IMR-90 (cell line): ENCODE data around the gene DET1. TPM values are rescaled to one million over a fixed set of nuclear protein-coding genes. Genes with fewer than 3 reads are reported as not detected.

ENCODE experiments used
- ATAC-seq: fragments of 200-7000 bp; cut with Tn5 transposase; 2 replicates; pipeline ENCODE4 v1.9.1; 2020; ENCODE audit warnings: low read depth, mild to moderate bottlenecking, moderate library complexity
- BruUV-seq: library from RNA; stranded (reverse); fragments of 400-500 nt; replicated peaks from 2 replicates; lab custom pipeline; 2021; lab: Mats Ljungman, UMichigan
- CTCF ChIA-PET: fragments of 300-600 bp; formaldehyde crosslinking; extraction: SDS; loops from one replicate; lab custom pipeline; 2021; ENCODE audit warnings: antibody characterized with exemption; lab: Yijun Ruan, JAX
- POLR2A ChIA-PET: fragments of 300-600 bp; sonication (Branson Sonifier 250); formaldehyde crosslinking; loops from one replicate; lab custom pipeline; 2022; ENCODE audit warnings: antibody characterized with exemption; ENCODE audit not compliant: unreplicated experiment; lab: Charles Lee
- DNase-seq: peaks from one replicate; pipeline ENCODE4 v3.0.0; 2013
- H2AFZ ChIP-seq: replicated peaks from 2 replicates; pipeline ENCODE3; 2013; ENCODE audit warnings: low read length, mild to moderate bottlenecking; ENCODE audit not compliant: poor library complexity
- H2AK5ac ChIP-seq: 2 replicates; pipeline ENCODE4 v1.6.1; 2013; ENCODE audit warnings: low read depth, low read length, inconsistent platforms
- H2AK9ac ChIP-seq: replicated peaks from 2 replicates; pipeline ENCODE3; 2013; ENCODE audit warnings: mild to moderate bottlenecking, low read depth, low read length, moderate library complexity; ENCODE audit not compliant: poor library complexity
- H2BK120ac ChIP-seq: 2 replicates; pipeline ENCODE4 v1.6.1; 2013; ENCODE audit warnings: low read depth, low read length, inconsistent platforms
- H2BK15ac ChIP-seq: 3 replicates; pipeline ENCODE4 v1.6.1; 2013; ENCODE audit warnings: low read depth, low read length, inconsistent platforms
- H2BK20ac ChIP-seq: 2 replicates; pipeline ENCODE4 v1.6.1; 2013; ENCODE audit warnings: low read depth, mild to moderate bottlenecking, inconsistent platforms, low read length, moderate library complexity
- H2BK5ac ChIP-seq: 2 replicates; pipeline ENCODE4 v1.6.1; 2013; ENCODE audit warnings: mild to moderate bottlenecking, low read depth, low read length, inconsistent platforms; ENCODE audit not compliant: poor library complexity, severe bottlenecking
- H3K14ac ChIP-seq: replicated peaks from 2 replicates; pipeline ENCODE4 v1.6.1; 2013; ENCODE audit warnings: low read depth, low read length, inconsistent platforms
- H3K18ac ChIP-seq: 2 replicates; pipeline ENCODE4 v1.6.1; 2013; ENCODE audit warnings: low read depth, low read length, control low read depth
- H3K23ac ChIP-seq: 2 replicates; pipeline ENCODE4 v1.6.1; 2013; ENCODE audit warnings: low read depth, low read length, inconsistent platforms
- H3K27ac ChIP-seq: 2 replicates; pipeline ENCODE4 v1.5.1; 2013; ENCODE audit warnings: mild to moderate bottlenecking, control low read depth, low read length; ENCODE audit not compliant: insufficient read depth
- H3K27me3 ChIP-seq: 2 replicates; pipeline ENCODE4 v1.6.1; 2013; ENCODE audit warnings: low read length; ENCODE audit not compliant: control insufficient read depth, insufficient read depth
- H3K36me3 ChIP-seq: 2 replicates; pipeline ENCODE4 v1.6.1; 2013; ENCODE audit warnings: low read length, mixed read lengths; ENCODE audit not compliant: control insufficient read depth, insufficient read depth
- H3K4ac ChIP-seq: 2 replicates; pipeline ENCODE4 v1.6.1; 2013; ENCODE audit warnings: low read depth, low read length, inconsistent platforms
- H3K4me1 ChIP-seq: 2 replicates; pipeline ENCODE4 v1.6.1; 2013; ENCODE audit warnings: low read length, mixed read lengths; ENCODE audit not compliant: control insufficient read depth, insufficient read depth
- H3K4me2 ChIP-seq: 2 replicates; pipeline ENCODE4 v1.6.1; 2013; ENCODE audit warnings: low read depth, mild to moderate bottlenecking, control low read depth, low read length, moderate library complexity
- H3K4me3 ChIP-seq: 2 replicates; pipeline ENCODE4 v1.5.1; 2013; ENCODE audit warnings: low read depth, mild to moderate bottlenecking, control low read depth, low read length, moderate library complexity; ENCODE audit not compliant: insufficient read depth
- H3K56ac ChIP-seq: 2 replicates; pipeline ENCODE4 v1.6.1; 2013; ENCODE audit warnings: low read length, inconsistent platforms; ENCODE audit not compliant: insufficient read depth; ENCODE audit errors: extremely low read depth
- H3K79me1 ChIP-seq, 2 experiments: 2 replicates each; pipeline ENCODE4 v1.6.1; 2013; ENCODE audit warnings: low read length in 2 of 2, inconsistent platforms in 1 of 2, low read depth in 1 of 2
- H3K9ac ChIP-seq: 2 replicates; pipeline ENCODE4 v1.6.1; 2013; ENCODE audit warnings: low read depth, low read length, control low read depth
- H3K9me1 ChIP-seq: 2 replicates; pipeline ENCODE4 v1.6.1; 2013; ENCODE audit warnings: low read length, inconsistent platforms; ENCODE audit not compliant: insufficient read depth
- H3K9me3 ChIP-seq: 2 replicates; pipeline ENCODE4 v1.6.1; 2013; ENCODE audit warnings: low read length; ENCODE audit not compliant: control insufficient read depth, insufficient read depth
- H4K20me1 ChIP-seq: 2 replicates; pipeline ENCODE4 v1.6.1; 2013; ENCODE audit warnings: low read length, inconsistent platforms; ENCODE audit not compliant: insufficient read depth
- H4K5ac ChIP-seq: 2 replicates; pipeline ENCODE4 v1.6.1; 2013; ENCODE audit warnings: mild to moderate bottlenecking, low read depth, low read length, control low read depth
- H4K8ac ChIP-seq, 2 experiments: 2 replicates each; pipeline ENCODE4 v1.6.1; 2013; ENCODE audit warnings: low read depth in 2 of 2, low read length in 2 of 2, control low read depth in 1 of 2, inconsistent platforms in 1 of 2
- H4K91ac ChIP-seq: 2 replicates; pipeline ENCODE4 v1.6.1; 2013; ENCODE audit warnings: low read depth, low read length, inconsistent platforms; ENCODE audit not compliant: insufficient read depth
- BHLHE40 ChIP-seq: fragments of 150-350 bp; IDR thresholded peaks from 2 replicates; pipeline ENCODE4 v1.6.1; 2016; ENCODE audit warnings: mild to moderate bottlenecking, low read depth, low read length
- CHD1 ChIP-seq: IDR thresholded peaks from 2 replicates; pipeline ENCODE4 v1.6.1; 2012; ENCODE audit warnings: low read depth, low read length, improper control_type of control experiment
- MAZ ChIP-seq: IDR thresholded peaks from 2 replicates; pipeline ENCODE4 v1.6.1; 2012; ENCODE audit warnings: low read depth, mild to moderate bottlenecking, low read length, improper control_type of control experiment, moderate library complexity, borderline replicate concordance
- RAD21 ChIP-seq: IDR thresholded peaks from 2 replicates; pipeline ENCODE4 v1.6.1; 2012; ENCODE audit warnings: low read length, improper control_type of control experiment
- RFX5 ChIP-seq: IDR thresholded peaks from 2 replicates; pipeline ENCODE4 v1.8.0; 2012; ENCODE audit warnings: low read depth, mild to moderate bottlenecking, low read length, moderate library complexity
- SMC3 ChIP-seq: fragments of 150-350 bp; IDR thresholded peaks from 2 replicates; pipeline ENCODE4 v1.6.1; 2016; ENCODE audit warnings: low read depth, mild to moderate bottlenecking, antibody characterized with exemption, low read length, moderate library complexity
- WGBS, 2 experiments: methylation state at CpG; one replicate each; pipeline versions ENCODE4 v1.1.5 to v1.1.7; 2013; ENCODE audit warnings: missing lambda C conversion rate in 2 of 2; ENCODE audit not compliant: insufficient read length in 1 of 2; ENCODE audit errors: extremely low coverage in 2 of 2; 5-methylcytosine and 5-hydroxymethylcytosine counted together
- dilution Hi-C: fragments of 300-500 bp; cut with HindIII; formaldehyde crosslinking; loops from one replicate; pipeline ENCODE4 v1.14.3; 2018; ENCODE audit warnings: low sequenced_read_pairs; ENCODE audit not compliant: unreplicated experiment
- in situ Hi-C: fragments of 300-500 bp; cut with MboI; formaldehyde crosslinking; loops from 3 replicates; pipeline ENCODE4 v1.14.3; 2019; ENCODE audit warnings: low sequenced_read_pairs, inconsistent platforms, mixed read lengths
- intact Hi-C: fragments of 100-400 bp; cut with micrococcal nuclease; formaldehyde crosslinking; loops from 2 replicates; pipeline ENCODE4 v1.10.0; 2022
- polyA plus RNA-seq, 3 experiments: library from polyadenylated mRNA; depleted of rRNA; stranded (reverse); fragments of >200 nt; gene quantifications; 2 replicates each; pipeline ENCODE4 v1.2.3, GENCODE V29; 2012; ENCODE audit warnings: low replicate concordance in 1 of 3
- total RNA-seq: library from RNA; depleted of rRNA; stranded (reverse); fragments of >200 nt; gene quantifications from 2 replicates; pipeline ENCODE4 v1.2.3, GENCODE V29; 2012
- TF ChIP-seq, protein P1 (sequence below): conservative IDR thresholded peaks from 2 replicates; pipeline ENCODE4 v1.5.1; 2012; ENCODE audit warnings: mild to moderate bottlenecking, low read depth, low read length, improper control_type of control experiment
- TF ChIP-seq, protein P2 (sequence below): fragments of 150-350 bp; IDR thresholded peaks from 2 replicates; pipeline ENCODE4 v1.6.1; 2017; ENCODE audit warnings: mild to moderate bottlenecking, antibody characterized with exemption, low read length, low read depth
- TF ChIP-seq, protein P3 (sequence below): fragments of 150-350 bp; IDR thresholded peaks from 2 replicates; pipeline ENCODE4 v1.6.1; 2016; ENCODE audit warnings: low read depth, mild to moderate bottlenecking, low read length, moderate library complexity, borderline replicate concordance

DET1 gene
- total and polyA plus RNA-seq, 2 of the 4 experiments (the other 2 are of a cell fraction), result 5.6 to 9.1 TPM

- no peak overlapping the region for H2AK9ac ChIP-seq
- ATAC-seq (no peak), DNase-seq (no peak)
- no peak for TF ChIP-seq MAZ
- no peak for TF ChIP-seq CHD1
- TF ChIP-seq, protein P1, sequence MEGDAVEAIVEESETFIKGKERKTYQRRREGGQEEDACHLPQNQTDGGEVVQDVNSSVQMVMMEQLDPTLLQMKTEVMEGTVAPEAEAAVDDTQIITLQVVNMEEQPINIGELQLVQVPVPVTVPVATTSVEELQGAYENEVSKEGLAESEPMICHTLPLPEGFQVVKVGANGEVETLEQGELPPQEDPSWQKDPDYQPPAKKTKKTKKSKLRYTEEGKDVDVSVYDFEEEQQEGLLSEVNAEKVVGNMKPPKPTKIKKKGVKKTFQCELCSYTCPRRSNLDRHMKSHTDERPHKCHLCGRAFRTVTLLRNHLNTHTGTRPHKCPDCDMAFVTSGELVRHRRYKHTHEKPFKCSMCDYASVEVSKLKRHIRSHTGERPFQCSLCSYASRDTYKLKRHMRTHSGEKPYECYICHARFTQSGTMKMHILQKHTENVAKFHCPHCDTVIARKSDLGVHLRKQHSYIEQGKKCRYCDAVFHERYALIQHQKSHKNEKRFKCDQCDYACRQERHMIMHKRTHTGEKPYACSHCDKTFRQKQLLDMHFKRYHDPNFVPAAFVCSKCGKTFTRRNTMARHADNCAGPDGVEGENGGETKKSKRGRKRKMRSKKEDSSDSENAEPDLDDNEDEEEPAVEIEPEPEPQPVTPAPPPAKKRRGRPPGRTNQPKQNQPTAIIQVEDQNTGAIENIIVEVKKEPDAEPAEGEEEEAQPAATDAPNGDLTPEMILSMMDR, result no peak
- TF ChIP-seq SMC3, result no peak
- no peak for TF ChIP-seq RFX5
- TF ChIP-seq RAD21, result no peak
- TF ChIP-seq, protein P2, sequence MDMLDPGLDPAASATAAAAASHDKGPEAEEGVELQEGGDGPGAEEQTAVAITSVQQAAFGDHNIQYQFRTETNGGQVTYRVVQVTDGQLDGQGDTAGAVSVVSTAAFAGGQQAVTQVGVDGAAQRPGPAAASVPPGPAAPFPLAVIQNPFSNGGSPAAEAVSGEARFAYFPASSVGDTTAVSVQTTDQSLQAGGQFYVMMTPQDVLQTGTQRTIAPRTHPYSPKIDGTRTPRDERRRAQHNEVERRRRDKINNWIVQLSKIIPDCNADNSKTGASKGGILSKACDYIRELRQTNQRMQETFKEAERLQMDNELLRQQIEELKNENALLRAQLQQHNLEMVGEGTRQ, result no peak
- no peak for TF ChIP-seq BHLHE40
- TF ChIP-seq, protein P3, sequence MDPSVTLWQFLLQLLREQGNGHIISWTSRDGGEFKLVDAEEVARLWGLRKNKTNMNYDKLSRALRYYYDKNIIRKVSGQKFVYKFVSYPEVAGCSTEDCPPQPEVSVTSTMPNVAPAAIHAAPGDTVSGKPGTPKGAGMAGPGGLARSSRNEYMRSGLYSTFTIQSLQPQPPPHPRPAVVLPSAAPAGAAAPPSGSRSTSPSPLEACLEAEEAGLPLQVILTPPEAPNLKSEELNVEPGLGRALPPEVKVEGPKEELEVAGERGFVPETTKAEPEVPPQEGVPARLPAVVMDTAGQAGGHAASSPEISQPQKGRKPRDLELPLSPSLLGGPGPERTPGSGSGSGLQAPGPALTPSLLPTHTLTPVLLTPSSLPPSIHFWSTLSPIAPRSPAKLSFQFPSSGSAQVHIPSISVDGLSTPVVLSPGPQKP, result no peak
- no peak overlapping the region for H3K18ac ChIP-seq
- H3K4ac ChIP-seq, result no peak overlapping the region
- H3K23ac ChIP-seq, result no peak overlapping the region
- H3K9ac ChIP-seq, result no peak overlapping the region
- H4K20me1 ChIP-seq, result no peaks in the 10 kb centered on the region
- peaks cover 8% of the 10 kb centered on the region for H3K36me3 ChIP-seq
- H3K9me3 ChIP-seq, result no peaks in the 10 kb centered on the region
- H4K91ac ChIP-seq, result no peak overlapping the region
- H3K4me1 ChIP-seq, result peaks cover 9% of the 10 kb centered on the region
- H3K4me2 ChIP-seq, result no peak overlapping the region
- peaks cover 0 to 7% of the 10 kb centered on the region in 2 experiments; a peak in 1 of 4 replicates for H3K79me1 ChIP-seq
- no peak overlapping the region for H2BK20ac ChIP-seq
- dilution Hi-C loops, result no loop called here
- no peak overlapping the region for H4K8ac ChIP-seq
- H2AK5ac ChIP-seq, result no peak overlapping the region
- peaks cover 6% of the 10 kb centered on the region; the same call in 1 of the 2 replicates for H3K9me1 ChIP-seq
- 100% methylated on average over 2 of the region's 2 CpGs; no CpG with 5 or more reads in 1 of the 2 experiments for WGBS, 2 experiments
- H4K5ac ChIP-seq, result no peak overlapping the region
- H3K27ac ChIP-seq, result no peak overlapping the region
- H2BK5ac ChIP-seq, result no peak overlapping the region
- H3K56ac ChIP-seq, result no peak overlapping the region
- no peak overlapping the region for H2BK15ac ChIP-seq
- POLR2A ChIA-PET, result no interaction called here
- H2BK120ac ChIP-seq, result no peak overlapping the region
- no peak overlapping the region for H2AFZ ChIP-seq
- intact Hi-C loops, result no loop called here
- no TSS peak for BruUV-seq
- H3K4me3 ChIP-seq, result no peak overlapping the region
- no peaks in the 10 kb centered on the region for H3K27me3 ChIP-seq
- CTCF ChIA-PET, result no interaction called here
- H3K14ac ChIP-seq, result no peak overlapping the region
- in situ Hi-C loops, result no loop called here
These were observed 35.3 kb downstream of the DET1 start for GRCh38 chr15:88511161-88511560.
